NT2/D1 (cell line): ENCODE data around the gene FNTB.

ENCODE experiments used
- DNase-seq: peaks from one replicate; pipeline ENCODE4 v3.0.0-alpha.2; 2011; ENCODE audit warnings: low read depth, low spot score
- H3K27me3 ChIP-seq: 2 replicates; pipeline ENCODE4 v1.6.0; 2011; ENCODE audit warnings: mild to moderate bottlenecking; ENCODE audit not compliant: insufficient read length, insufficient read depth
- H3K36me3 ChIP-seq: 2 replicates; pipeline ENCODE4 v1.6.1; 2011; ENCODE audit warnings: mild to moderate bottlenecking, low read length, mixed read lengths; ENCODE audit not compliant: insufficient read depth, insufficient read length
- H3K4me1 ChIP-seq: 2 replicates; pipeline ENCODE4 v1.5.1; 2011; ENCODE audit not compliant: insufficient read depth, insufficient read length
- H3K4me3 ChIP-seq: 2 replicates; pipeline ENCODE4 v1.5.1; 2011; ENCODE audit warnings: low read depth; ENCODE audit not compliant: insufficient read length
- H3K9ac ChIP-seq: 2 replicates; pipeline ENCODE4 v1.6.0; 2011; ENCODE audit warnings: low read depth; ENCODE audit not compliant: insufficient read length
- H3K9me3 ChIP-seq: 2 replicates; pipeline ENCODE4 v1.5.1; 2011; ENCODE audit warnings: mild to moderate bottlenecking, low read length; ENCODE audit not compliant: insufficient read depth
- SUZ12 ChIP-seq: IDR thresholded peaks from 2 replicates; pipeline ENCODE4 v1.6.1; 2011; ENCODE audit not compliant: insufficient read length, insufficient read depth; ENCODE audit errors: extremely low read depth
- YY1 ChIP-seq: IDR thresholded peaks from 2 replicates; pipeline ENCODE4 v1.6.1; 2011; ENCODE audit not compliant: insufficient read length, insufficient read depth
- ZNF274 ChIP-seq: IDR thresholded peaks from 2 replicates; pipeline ENCODE4 v1.6.1; 2011; ENCODE audit warnings: mild to moderate bottlenecking, low read depth, low read length

FNTB gene

GRCh38 chr14:64990296-64990695, 3.6 kb downstream of the FNTB start:
- Histone ChIP-seq H3K9me3 (no peaks in the 10 kb centered on the region), H3K4me1 (no peaks in the 10 kb centered on the region), H3K4me3 (no peak overlapping the region), H3K36me3 (peaks cover 5% of the 10 kb centered on the region), H3K9ac (no peak overlapping the region), H3K27me3 (no peaks in the 10 kb centered on the region)
- no peak for DNase-seq
- TF ChIP-seq ZNF274, result no peak
- TF ChIP-seq YY1, result no peak
- no peak for TF ChIP-seq SUZ12

- no peak for DNase-seq
- TF ChIP-seq ZNF274 (no peak), SUZ12 (no peak), YY1 (no peak)
- Histone ChIP-seq H3K36me3 (peaks cover 5% of the 10 kb centered on the region), H3K4me3 (no peak overlapping the region), H3K27me3 (no peaks in the 10 kb centered on the region), H3K4me1 (no peaks in the 10 kb centered on the region), H3K9me3 (no peaks in the 10 kb centered on the region), H3K9ac (no peak overlapping the region)
Observed at GRCh38 chr14:64990939-64991338, 4.2 kb downstream of the FNTB start.

GRCh38 chr14:64992328-64992885, 5.7 kb downstream of the FNTB start:
- TF ChIP-seq YY1 (no peak), ZNF274 (no peak), SUZ12 (no peak)
- H3K9ac ChIP-seq, result no peak overlapping the region
- no peaks in the 10 kb centered on the region; the same call in 1 of the 2 replicates for H3K9me3 ChIP-seq
- H3K4me3 ChIP-seq, result no peak overlapping the region
- H3K4me1 ChIP-seq, result no peaks in the 10 kb centered on the region
- DNase-seq, result no peak
- peaks cover 5% of the 10 kb centered on the region for H3K36me3 ChIP-seq
- H3K27me3 ChIP-seq, result no peaks in the 10 kb centered on the region

GRCh38 chr14:64993266-64993930, 6.7 kb downstream of the FNTB start:
- Histone ChIP-seq H3K27me3 (no peaks in the 10 kb centered on the region), H3K4me1 (no peaks in the 10 kb centered on the region), H3K9me3 (no peaks in the 10 kb centered on the region; the same call in 1 of the 2 replicates), H3K9ac (no peak overlapping the region), H3K4me3 (no peak overlapping the region), H3K36me3 (peaks cover 5% of the 10 kb centered on the region)
- no peak for DNase-seq
- no peak for TF ChIP-seq ZNF274
- TF ChIP-seq SUZ12, result no peak
- no peak for TF ChIP-seq YY1

GRCh38 chr14:64994540-64994939, 7.8 kb downstream of the FNTB start:
- DNase-seq, result no peak
- no peaks in the 10 kb centered on the region; the same call in 1 of the 2 replicates for H3K9me3 ChIP-seq
- H3K4me1 ChIP-seq, result no peaks in the 10 kb centered on the region
- no peak overlapping the region for H3K4me3 ChIP-seq
- TF ChIP-seq ZNF274 (no peak), YY1 (no peak), SUZ12 (no peak)
- H3K36me3 ChIP-seq, result peaks cover 5% of the 10 kb centered on the region
- no peak overlapping the region for H3K9ac ChIP-seq
- no peaks in the 10 kb centered on the region for H3K27me3 ChIP-seq

- Histone ChIP-seq H3K4me3 (no peak overlapping the region), H3K36me3 (no peaks in the 10 kb centered on the region), H3K9me3 (no peaks in the 10 kb centered on the region; the same call in 1 of the 2 replicates), H3K4me1 (no peaks in the 10 kb centered on the region), H3K27me3 (no peaks in the 10 kb centered on the region), H3K9ac (no peak overlapping the region)
- TF ChIP-seq YY1 (no peak), ZNF274 (no peak), SUZ12 (no peak)
- no peak for DNase-seq
Observed at GRCh38 chr14:64995291-64995690, 8.6 kb downstream of the FNTB start.

- Histone ChIP-seq H3K27me3 (no peaks in the 10 kb centered on the region), H3K9ac (no peak overlapping the region), H3K36me3 (no peaks in the 10 kb centered on the region), H3K4me3 (no peak overlapping the region), H3K4me1 (no peaks in the 10 kb centered on the region), H3K9me3 (no peaks in the 10 kb centered on the region; the same call in 1 of the 2 replicates)
- TF ChIP-seq SUZ12 (no peak), YY1 (no peak), ZNF274 (no peak)
- no peak for DNase-seq
Observed at GRCh38 chr14:64997108-64997794, 10.6 kb downstream of the FNTB start.
